Renal cortex interstitium (tissue), 11 donors: ENCODE data around the gene GTPBP1. TPM values are rescaled to one million over a fixed set of nuclear protein-coding genes. Genes with fewer than 3 reads are reported as not detected.

Experiments used
- DNase-seq, 11 donors: peaks; one replicate each; pipeline ENCODE4 v3.0.0-alpha.2; 2013; ENCODE audit warnings: low read depth in 9 of 11, low spot score in 4 of 11; ENCODE audit errors: extremely low read depth in 1 of 11
- polyA plus RNA-seq, 3 donors: library from polyadenylated mRNA; unstranded; fragments of 120-200 nt; gene quantifications; one replicate each; pipeline ENCODE4 v1.2.1, GENCODE V29; 2013; ENCODE audit not compliant: insufficient read length in 3 of 3

The GTPBP1 gene
- polyA plus RNA-seq, 3 donors = 38.5 to 62.3 (median 51.1) TPM

DNA sequence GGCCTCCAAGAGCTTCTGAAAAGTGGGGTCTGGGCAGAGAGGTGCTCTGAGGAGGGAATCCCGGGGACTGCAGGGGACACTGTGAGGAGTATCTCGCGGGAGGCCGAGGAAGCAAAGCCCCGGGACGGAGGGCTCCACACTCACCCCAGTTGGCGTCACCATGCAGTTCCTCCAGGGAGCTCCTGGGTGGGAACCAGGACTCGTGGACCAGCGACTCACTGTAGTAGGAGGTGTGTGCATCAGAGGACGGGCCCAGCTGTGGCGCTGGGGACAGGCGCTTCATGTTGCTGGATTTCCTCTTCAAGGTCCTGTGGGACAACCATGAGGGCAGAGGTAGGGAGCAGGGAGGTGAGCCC is 45.3 kb downstream of the GTPBP1 start:
- DNase-seq = no peak

DNA sequence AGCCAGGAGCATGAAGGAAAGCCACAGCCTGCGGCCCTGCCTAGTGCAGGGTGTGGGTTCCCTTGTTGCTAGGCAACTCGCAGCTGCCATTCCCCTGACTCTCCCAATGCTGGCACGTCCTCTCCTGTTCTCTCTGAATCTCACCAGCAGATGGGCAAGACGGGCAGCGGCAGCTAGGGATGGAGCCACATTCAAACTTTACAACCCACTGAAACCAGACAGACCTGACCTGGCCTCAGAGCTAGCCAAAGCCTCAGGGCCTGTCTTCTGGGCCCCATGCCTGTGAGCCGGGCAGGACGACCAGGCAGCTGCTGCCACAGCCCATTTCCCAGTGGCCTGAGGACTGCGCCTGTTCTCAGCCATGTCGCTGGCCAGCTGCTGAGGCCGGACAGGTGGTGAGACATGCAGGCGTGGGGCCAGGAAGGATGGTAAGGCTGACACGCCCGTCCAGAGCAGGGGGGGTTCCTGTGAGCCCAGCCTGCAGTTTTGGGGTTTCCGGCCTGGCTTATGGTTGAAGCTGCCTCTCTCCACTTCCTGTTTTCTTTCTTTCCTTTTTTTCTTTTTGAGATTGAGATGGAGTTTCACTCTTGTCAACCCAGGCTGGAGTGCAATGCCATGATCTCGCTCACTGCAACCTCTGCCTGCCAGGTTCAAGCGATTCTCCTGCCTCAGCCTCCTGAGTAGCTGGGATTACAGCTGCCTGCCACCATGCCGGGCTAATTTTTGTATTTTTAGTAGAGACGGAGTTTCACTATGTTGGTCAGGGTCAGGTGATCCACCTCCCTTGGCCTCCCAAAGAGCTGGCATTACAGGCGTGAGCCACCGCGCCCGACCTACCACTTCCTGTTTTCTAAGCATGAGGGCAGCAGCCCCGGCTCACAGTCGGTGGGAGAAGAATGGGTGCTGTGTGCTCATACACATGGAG is 45.9 kb downstream of the GTPBP1 start:
- DNase-seq = no peak

DNA sequence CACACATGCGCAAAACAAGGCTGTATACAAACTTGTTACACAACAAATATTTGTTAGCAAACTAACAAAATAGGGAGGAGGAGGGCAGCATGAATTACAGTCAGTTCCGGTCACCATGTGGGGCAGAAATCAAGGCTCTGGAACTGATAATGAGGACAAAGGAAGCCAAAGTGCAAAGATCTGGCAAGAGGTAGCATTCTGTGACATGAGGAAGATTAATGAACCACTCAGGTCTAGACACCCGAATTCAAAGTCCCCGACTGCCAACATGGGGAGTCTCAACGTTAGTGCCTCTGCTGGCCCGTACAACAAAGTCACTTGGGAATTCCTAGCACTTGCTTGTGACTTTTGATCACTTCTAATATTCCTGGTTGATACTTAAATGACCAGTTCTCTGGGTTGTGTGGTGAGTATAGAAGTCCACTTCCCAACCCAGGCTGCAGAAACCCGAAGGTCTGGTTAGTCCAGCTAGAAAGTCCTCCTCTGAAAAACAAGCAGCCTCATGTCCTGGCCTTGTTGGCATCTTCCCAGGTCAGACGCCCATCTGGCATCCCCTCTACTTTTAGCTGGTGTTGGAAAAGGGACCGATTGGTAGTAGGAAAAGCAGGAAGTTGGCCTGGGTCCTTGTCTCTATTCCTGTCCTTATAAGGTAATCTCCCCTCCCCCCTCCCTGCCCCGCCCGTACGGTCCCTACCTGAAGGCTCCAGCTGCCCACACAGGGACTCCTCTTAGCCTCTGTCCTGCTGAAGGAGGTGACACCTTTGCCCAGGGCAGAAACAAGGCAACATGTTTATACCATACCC is 48.4 kb downstream of the GTPBP1 start:
- DNase-seq = no peak

DNA sequence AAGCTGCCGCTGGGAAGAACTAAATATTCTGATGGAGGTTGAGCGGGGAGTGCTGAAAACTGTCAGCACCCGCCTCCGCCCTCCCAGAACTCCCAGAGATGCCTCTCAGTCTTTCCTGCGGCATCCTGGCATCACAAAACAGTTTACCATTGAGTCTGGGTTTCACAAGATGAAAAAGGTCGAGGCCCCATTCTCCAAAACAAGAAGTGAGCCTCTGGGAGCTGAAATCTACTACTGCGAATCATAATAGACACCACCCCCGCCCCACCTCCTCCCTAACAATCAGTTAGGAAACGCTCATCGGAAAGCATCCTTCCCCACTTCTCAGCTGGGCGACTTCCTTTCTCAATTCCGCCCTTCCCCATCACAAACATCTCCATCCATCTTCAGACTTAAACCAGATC is 49.0 kb downstream of the GTPBP1 start:
- no peak for DNase-seq

- peak in 2 of 11 donors; percentile 37 to 38 for DNase-seq
Measured at GRCh38 chr22:38755155-38755910, 49.6 kb downstream of the GTPBP1 start.

DNA sequence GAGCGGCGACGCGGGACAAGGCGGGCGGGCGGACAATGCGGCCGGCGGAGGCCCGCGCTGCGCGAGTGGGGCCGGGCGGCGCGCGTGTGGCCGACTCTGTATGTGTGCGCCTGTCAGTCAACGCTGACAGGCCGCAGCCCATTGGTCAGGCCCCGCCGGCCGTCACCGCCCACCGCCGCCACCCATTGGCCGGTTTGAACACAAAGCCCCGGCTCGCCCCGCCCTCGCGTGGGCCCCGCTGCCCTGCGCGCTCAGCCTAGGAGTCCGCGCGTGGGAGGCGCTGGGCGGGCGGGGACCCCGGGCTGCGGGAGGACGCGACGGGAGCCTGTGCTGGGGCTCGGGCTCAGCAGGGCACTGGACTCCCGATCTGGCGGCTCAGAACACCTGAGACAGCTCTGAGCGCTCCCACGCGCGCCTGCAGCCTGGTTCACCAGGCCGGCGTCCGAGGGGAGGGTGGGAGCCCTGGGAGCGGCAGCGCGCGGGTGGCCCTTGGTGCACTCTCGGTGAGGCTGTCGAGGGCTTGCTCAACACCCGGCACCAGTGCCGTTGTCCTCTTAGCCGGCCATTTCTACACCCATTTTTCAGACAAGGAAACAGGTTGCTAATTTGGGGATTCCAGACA is 50.3 kb downstream of the GTPBP1 start, which contains the start of gene SUN2:
Gene SUN2 (minus strand): TSS at position 88 of the 622 bp plus-strand sequence. CDS start 3,370 bp downstream, outside the sequence.
- DNase-seq = peak; percentile 58 to 86 (median 79)

DNA sequence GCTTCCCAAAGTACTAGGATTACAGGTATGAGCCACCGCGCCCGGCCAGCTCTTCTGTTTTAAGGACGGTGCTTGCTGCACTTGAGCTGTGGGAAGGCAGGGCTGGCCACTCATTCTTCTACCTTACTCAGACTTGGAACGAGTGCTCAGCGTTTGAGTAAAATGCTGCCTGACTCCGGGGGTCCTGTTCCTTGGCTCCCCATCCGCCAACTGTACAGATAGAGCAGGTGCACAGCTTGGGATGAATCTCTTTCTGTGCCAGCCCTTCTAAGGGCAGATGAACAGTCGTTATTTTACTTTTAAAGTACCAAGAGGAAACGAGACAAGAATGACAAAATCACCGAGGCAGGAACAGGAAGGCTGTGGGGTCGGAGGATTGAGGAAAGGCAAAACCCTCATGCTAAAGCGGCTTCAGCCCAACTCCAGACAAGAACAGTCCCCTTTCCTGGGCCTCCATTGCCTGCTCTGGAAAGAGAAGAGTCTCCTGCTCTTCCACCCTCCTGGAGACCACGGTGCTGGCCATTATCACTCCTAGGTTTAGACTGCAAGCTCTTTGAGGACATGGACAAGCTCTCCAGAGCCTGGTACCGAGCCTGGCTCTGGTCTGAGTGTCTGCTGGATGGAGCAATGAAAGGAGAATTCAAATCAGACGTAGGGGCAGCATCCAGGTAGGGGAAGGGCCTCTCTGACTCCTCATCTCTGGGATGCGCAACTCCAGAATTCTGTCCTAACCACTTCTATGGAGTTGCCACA is 51.1 kb downstream of the GTPBP1 start:
- DNase-seq = no peak

DNA sequence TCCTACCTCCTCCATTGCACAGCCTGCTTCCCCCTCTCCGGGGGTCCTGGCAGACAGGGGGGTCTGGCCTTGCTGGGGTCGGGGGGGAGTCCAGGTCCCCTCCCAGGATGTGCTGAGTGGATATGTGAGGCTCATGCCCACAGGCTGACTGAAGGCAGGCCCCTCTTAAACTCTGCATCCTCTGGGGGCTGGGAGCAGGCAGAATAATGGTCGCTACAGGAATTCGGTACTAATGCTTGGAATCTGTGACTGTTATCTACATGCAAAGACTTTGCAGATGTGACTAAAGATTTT is 51.7 kb downstream of the GTPBP1 start:
- no peak for DNase-seq

DNA sequence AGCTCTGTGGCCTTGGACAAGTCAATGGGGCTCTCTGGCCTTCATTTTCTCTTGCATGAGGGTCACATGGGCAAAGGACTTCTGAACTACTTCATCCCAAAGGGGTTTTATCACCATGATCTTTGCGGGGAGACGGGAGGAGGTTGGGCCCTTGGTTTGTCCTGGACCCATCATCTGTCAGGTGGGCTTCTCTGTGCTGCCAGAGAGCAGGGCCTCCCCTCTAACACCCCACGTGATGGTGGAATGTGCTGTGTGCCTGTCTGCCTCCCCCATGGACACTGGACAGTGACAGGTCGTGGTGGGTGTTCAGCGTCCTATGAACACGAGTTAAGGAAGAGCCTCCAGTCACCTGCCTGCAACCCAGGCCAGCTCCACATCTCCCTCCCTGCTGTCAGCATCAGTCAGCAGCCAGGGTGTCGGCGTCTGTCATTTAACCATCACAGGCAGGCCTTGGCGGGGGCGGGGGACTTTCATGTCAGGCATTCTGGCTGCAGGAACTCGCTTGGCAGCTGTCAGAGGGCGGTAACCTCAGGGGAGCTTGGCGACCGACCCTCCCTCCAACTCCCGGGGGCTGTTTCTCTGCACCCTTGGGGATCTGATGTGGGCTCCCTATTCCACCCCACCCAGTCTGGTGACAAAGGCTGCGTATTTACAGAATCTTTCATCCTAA is 52.7 kb downstream of the GTPBP1 start:
- no peak for DNase-seq

DNA sequence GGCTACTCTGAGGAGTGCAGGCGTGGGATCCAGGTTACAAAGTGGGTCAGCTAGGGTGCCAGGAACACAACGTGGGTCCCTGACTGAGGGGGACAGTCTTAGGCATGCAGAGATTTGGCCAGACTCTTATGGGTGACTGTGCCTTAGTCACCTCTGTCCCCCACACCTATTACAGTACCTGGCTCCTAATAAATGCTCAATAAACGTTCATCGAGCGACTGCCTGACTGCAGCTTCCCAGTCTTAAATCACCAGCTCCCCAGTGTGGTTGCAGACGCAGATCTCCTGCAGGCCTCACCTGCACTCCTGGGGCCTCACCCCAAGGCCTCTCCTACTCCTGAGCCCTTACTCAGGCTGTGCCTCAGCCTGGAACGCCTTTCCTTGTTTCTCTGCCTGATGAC is 53.3 kb downstream of the GTPBP1 start:
- no peak for DNase-seq

DNA sequence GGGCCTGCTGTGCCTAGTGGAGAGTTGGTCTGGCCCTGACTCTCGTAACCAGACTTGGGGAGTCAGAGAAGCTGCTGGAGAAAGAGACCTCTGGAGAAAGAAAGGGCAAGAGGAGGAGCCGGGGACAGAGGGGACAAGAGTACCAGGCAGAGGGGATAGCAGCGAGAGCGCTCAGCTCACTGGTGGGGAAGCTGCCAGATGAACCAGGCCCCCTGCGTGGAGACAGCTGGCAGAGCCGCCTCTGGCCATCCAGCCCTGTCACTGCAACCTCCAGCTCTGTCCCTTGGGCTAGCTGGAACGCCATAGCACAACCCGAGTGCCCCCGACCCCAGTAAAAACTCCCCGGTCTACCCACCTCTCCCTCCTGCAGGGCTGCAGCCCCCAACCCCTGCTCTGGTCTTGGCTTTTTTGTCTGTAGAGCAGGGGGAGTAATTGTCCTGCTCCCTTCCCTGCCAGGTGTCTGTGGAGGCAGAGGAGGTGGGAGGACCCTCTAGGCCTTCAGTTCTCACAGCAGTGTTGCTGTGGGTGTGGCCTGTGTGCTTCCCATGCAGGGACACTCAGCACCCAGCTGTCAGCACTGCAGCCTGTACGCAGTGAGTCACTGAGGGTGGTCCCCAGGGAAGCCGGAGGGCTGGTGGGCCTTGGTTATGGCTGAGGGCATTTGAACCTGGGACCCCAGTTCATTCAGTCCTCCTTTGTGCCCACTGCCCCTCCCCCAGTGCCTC is 54.9 kb downstream of the GTPBP1 start:
- DNase-seq = no peak

GRCh38 chr22:38761202-38762162 is 55.7 kb downstream of the GTPBP1 start:
- DNase-seq = no peak

DNA sequence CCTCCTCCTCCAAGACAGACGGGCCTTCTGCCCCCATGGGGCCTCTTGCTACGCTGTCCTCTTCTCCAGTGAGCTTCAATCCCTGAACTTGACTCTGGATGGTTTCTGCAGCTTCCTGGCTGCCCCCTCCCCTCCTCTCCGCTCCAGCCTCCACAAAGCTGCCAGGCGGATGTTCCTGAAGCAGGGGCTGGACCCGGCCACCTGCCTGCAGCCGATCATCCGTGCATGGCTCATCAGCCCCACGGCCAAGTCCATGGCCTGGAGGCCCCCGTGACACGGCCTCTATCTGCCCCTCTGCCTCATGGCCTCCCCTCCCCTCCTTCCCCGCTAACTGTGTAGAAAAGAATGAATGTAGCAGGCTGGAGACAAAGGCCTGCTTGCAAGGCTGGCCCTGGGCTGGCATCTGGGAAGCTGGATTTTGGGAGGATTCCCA is 56.8 kb downstream of the GTPBP1 start:
- DNase-seq = no peak

DNA sequence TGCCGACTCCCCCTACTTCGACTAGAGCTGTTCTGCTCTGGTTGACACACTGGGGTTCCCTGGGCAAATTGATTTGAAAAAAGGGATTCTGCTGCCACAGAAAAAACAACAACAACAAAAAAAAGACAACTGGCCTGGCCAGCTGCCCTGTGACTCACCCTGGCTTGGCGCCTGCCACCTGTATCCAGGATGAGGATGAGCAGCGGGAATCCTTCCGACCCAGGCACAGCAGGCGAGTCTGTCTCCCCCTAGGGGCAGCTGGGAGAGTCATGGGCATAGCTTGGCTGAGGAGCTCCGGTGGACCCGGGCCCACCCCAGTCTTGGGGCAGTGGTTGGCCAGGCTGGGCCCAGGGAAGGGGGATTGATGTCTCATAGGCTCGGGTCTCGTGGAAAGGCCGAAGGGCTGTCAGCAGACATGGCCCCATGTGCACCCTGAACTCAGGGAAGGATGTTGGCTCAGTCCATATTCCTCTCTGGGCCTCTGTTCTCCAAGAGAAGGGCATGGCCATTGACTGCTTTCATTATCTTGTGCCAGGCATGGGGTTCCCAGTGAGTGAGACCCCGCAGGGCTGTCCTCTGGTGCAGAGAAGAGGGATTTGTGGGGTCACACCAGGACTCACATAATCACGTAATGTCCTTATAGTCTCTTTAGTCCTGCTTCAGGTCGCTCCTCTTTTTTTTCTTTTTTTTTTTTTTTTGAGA is 60.5 kb downstream of the GTPBP1 start:
- no peak for DNase-seq

DNA sequence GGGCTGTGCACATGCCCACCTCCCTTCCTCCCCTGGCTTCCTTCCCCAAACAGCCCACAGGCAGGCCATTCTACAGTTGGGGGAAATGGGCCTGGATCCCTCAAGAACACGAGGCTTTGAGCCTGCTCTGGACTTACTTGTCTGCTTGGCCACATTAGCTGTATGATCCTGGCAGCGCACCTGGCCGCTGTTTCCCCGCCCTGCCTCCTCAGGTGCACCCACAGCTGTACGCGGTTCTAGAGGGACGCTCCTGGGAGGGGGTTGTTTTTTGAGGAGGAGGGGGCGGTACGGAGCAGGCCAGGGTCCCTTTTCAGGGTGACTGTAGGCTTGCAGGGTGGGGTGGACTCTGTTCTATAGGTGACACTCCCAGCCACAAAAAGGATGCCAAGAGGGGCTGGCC is 61.6 kb downstream of the GTPBP1 start:
- DNase-seq = no peak

GRCh38 chr22:38768036-38768435 is 62.3 kb downstream of the GTPBP1 start:
- no peak for DNase-seq
